ENCODE measurements around the gene BMI1.

Gene BMI1

DNA sequence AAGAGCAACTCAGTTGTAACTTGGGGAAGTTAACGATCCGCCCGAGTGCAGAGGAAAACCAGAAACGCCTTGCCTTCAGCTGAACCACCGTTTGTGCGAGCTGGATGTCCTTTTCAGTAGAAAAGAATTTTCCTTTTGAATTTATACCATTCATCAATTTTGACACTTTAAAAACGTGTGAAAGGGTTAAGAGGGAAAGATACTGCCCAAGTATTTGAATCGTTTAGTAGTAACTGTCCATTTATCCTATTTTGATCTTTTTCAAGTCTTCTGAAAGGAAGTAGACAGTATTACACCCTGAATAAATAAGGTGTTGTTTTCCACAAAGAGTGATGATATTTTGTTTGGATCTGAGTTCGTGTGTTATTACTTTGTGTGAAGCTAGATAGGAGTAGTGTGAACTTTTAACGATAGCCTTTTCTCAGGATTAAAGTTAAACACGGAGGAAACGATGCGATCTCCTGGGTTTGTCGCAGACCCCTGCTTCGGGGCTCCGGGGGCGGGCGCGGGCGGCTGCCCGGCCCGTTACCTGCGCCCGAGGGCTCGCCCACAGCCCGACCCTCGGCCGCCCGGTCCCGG, 830 bp upstream of the BMI1 start:
- DNase-seq (ENCODE audit: low spot score) = no peak

DNA sequence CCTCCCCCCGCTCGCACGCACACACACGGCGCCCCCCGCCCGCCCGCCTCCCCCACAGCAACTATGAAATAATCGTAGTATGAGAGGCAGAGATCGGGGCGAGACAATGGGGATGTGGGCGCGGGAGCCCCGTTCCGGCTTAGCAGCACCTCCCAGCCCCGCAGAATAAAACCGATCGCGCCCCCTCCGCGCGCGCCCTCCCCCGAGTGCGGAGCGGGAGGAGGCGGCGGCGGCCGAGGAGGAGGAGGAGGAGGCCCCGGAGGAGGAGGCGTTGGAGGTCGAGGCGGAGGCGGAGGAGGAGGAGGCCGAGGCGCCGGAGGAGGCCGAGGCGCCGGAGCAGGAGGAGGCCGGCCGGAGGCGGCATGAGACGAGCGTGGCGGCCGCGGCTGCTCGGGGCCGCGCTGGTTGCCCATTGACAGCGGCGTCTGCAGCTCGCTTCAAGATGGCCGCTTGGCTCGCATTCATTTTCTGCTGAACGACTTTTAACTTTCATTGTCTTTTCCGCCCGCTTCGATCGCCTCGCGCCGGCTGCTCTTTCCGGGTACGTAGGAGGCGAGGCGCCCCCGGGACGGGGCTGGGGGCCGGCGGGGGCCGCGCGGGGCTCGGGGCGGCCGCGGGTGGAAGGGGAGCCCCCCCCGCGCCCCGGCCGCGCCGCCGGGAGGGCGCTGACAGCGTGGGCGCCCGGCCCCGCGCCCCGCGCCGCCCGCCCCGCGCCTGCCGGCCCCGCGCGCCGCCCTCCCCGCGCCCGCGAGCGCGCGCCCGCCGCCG, 441 bp downstream of the BMI1 start:
- DNase-seq (ENCODE audit: low spot score) = peak; percentile 86

DNA sequence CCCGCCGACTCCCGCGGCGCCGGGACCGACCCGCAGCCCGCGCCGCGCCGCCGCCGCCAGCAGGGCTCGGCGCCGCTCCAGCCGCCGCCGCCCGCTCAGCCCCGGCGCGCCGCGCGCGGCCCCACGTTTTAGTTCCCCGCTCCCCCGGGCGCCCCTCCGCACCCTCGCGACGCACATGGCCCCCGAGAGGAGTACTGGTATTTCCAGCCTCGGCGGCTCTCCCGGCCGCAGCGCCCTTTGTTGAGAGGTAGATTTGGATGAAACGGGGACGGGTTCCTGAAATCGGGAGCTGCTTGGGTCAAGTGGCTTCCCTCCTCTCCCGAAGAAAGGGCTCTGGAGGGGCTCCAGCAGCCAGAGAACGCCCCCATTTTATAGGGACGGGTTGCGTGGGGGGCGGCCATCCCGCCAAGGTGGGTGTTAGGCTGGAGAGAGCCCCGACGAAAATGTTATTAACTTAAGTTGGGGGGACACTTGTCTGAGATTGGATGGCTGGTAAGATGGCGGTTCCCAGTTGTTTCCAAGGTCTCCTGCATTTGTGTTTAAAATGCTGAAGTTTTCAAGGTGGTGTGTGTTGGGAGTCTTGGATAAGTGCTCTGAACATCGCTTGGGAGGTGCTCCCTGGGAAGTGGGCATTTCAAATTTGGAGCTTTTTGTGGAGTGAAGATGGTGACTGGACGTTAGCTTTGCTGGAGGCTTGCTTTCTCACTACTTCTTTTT, 1.2 kb downstream of the BMI1 start:
- DNase-seq (ENCODE audit: low spot score) = peak; percentile 65

DNA sequence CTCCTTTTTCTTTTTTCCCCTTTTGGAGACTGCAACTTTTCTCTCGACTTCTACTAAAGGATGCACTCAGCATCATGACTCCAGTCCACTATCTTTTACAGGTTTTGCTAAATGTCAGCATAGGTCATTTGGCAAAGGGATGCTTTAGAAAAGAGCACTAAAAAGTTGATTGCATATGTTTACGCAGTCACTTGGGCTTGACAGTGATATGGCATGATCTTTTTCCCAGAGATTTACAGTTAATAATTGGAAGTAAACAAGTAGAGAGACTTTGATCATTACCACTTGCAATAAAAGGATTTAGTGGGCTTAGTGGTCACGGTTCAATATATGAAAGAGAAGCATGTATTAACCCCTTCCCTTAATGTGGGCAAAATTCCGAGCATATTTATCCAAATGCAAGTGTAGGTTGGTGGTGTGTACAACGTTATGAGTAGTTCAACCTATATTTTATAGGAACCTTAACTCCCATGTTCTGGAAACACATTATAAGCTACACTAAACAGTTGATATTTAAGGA, 1.8 kb downstream of the BMI1 start:
- DNase-seq (ENCODE audit: low spot score) = no peak

DNA sequence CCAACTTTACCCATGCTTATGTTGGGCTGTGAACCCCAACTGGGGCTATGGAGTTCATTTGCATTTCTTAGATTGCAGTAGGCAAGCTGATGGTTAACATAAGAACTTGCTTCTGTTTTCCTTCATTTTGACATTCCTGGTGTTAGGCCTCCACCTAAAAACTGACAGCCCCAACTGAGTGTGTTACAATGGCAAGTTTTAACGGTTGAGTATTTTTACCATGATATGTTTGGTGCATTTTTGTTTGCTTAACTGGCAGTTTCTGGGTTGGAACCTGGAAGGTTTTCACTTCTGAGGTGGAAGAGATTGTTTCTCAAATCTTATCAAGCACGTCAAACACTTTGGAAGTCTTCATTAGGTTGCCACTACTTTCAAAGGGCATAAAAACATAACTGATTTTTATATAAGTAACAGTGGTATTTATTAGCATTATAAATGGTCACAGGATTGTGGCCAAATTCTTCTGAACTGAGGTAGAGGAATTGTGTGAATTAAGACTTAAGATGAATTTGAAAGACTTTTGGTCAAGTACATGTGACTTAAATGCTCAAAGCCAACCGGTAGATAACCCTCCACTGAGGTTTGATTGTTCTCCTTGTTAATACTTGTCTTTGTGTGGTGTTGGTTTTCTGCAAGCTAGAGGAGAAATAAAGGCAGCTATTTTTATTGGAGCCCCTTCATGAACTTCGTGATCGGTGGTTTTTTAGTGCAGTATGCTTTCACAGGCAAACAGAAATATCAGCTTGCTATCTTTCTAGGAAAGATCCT, 2.8 kb downstream of the BMI1 start:
- DNase-seq (ENCODE audit: low spot score) = no peak

DNA sequence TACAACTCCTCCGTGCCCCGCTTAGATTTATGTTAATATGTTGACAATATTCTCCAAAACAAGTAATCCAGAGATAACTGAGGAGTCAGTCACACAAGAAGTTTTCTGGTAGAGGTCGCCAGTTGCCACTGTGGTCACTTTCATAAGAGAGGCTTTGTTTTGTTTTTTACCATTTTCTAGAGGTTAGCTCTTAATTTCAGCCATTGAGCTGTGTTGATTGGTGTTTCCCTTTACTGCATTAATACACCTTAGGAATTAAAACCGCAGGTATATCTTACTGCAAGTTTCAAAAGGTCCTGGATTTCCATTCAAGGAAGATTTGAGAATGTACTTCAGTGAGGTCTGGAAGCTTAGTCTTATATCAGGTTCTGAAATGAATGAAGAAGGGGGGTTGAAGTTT, 3.5 kb downstream of the BMI1 start:
- DNase-seq (ENCODE audit: low spot score) = no peak

DNA sequence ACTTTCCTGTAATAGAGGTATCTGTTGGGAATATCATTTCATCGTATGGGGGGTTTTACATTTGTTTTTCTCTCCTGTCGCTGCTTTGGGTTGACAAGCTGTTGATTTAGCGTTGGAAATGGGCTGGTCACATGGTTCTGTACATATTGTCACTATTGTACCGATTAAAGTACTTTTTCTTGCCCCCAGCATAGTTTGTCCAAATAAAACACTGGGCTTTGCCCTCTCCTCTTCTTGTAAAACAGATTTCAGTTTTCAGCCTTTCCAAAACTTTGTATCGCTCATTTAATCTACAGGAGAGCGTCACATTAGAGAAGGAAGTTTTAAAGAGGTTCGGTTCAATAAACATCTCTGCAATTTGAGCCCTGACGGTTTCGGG, 4.0 kb downstream of the BMI1 start:
- no peak for DNase-seq (ENCODE audit: low spot score)

DNA sequence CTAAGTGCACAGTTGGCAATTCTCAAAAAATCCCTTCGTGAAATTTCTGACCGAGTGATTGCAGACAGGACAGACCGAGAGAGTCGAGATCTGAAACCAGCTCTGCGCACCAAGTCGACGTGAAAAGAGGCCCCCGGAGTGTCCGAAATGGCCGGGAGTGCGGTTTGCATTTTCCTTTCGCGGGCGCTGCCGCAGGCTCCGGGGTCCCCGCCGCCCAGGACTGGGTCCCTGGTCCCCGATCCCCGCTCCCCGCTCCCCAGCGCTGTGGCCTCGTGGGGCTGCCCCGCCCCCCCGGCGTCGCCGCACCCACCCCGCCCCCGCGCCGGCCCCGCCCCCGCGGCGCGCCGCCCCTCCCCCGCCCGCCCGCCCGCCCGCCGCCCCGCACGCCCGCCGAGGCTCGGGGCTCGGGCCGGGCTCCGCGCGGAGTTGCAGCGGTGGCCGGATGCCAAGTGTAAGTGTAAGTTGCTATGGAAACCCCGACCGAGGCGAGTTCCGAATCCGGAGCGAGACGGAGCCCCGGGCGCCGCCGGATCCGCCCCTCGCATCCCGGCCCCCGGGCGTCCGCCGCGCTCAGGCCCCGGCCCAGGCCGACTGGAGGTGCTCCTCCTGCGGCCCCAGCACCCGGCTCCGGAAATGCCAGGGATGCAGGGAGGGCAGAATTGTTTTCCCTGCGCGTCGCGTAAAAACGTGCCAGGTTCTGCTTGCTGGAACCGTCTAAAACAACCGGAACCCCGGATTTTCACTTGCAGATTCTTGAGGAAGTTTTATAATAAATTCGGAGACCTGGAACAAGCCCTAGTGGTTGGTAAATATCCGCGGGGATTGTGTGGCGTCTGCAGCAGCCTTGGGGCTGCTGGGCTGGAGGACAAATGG, 4.6 kb downstream of the BMI1 start:
- peak; percentile 92 for DNase-seq (ENCODE audit: low spot score)

DNA sequence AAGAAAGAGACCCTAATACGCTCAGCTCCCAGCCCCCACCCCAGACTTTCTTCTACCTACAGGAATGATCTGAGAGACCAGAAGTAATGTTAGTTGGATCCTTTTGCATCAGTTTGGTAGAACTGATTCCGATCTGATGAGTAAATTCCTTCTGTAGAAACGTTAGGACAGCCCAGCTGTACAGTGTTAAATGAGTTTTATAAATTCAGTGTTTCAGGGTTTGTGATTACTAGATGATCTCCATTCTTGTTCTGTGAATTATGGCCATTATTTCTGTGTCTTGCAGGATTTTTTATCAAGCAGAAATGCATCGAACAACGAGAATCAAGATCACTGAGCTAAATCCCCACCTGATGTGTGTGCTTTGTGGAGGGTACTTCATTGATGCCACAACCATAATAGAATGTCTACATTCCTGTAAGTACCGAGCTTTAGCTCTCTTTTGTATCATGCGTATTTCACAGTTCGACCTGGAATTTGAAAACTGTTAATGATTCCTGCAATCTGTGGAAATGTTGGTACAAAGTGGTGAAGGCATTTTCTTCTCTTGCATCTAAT, 5.3 kb downstream of the BMI1 start:
- no peak for DNase-seq (ENCODE audit: low spot score)

DNA sequence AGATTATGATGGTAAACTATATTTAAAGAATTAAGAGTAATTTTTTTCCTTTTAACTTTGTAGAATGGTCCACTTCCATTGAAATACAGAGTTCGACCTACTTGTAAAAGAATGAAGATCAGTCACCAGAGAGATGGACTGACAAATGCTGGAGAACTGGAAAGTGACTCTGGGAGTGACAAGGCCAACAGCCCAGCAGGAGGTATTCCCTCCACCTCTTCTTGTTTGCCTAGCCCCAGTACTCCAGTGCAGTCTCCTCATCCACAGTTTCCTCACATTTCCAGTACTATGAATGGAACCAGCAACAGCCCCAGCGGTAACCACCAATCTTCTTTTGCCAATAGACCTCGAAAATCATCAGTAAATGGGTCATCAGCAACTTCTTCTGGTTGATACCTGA, 8.3 kb downstream of the BMI1 start:
- no peak for DNase-seq (ENCODE audit: low spot score)

DNA sequence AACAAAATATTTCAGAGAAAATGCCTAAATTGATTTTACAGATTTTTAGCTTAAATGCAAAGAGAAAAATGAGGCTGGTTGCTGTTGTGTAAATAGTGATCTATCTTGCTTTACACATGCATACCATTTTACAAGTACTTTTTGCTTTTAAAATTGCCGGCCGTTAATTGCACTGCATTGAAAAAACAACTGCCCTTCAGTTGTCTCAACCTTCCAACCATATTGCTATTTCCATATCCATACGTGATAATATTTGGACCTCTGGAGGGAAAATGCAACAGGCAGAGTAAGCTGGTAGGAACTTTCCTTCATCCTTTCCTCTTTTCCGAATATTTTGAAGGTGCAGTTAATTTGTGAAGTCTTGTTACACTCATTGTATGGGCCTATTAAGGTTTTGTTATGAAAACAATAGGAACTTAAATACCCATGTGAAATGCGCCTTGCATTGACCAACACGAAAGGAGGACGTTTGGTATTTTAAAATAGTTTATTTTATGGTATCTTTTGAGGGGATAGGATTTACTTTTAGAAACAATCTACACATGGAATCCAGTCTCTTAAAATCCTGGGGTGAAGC, 11.3 kb downstream of the BMI1 start:
- DNase-seq (ENCODE audit: low spot score) = no peak

DNA sequence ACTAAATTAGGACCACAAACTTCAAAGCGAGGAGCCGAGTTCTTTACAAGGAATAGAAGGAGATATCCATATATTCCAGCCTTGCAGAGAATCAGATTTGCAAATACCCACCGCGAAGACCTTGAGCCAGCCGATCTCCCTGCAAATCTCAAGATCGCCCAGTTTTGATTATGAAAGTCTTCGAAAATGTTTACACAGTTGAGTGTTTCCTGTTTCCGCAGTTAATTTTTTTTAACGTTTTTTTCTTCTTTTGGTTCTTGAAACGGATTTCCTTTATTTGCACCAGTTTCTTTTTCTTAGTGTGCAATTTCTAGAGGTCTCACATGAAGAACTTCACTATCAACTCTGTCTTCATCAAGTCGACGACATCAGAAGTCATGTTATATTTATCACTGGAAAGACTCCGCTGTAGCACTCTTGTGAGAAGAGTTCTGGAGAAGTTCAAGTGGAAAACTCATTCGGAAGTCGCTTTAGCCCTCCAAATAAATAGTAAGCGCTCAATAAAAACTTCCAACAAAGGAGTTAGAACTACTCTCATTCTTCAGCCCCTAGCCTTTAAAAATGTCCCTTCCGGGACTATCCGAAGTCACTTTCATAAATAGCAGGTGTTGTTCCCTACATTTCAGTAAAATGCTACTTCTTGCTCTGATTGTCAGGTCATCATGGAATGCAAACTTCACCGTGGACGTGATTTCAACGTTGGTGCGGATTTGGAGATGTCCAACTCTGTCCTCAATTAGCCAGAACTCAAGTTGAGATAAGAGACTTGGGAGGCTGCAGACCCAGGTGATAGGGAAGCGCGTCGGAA, 12.5 kb downstream of the BMI1 start:
- DNase-seq (ENCODE audit: low spot score) = peak; percentile 48

DNA sequence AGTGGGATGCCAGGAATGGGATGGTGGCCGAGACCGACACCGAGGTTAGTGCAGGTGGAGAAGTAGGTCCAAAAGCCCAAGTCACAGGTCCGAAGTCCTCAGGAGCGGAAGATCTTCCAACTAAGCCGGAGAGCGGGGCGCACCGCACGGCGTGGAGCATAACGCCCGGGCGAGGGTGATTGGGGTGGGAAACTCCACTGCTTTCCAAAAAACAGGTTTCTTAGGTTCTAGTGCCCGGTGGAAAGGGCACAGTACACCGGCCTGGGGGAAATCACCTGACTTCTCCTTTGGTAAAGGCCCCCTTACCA, 13.0 kb downstream of the BMI1 start:
- DNase-seq (ENCODE audit: low spot score) = peak; percentile 53

DNA sequence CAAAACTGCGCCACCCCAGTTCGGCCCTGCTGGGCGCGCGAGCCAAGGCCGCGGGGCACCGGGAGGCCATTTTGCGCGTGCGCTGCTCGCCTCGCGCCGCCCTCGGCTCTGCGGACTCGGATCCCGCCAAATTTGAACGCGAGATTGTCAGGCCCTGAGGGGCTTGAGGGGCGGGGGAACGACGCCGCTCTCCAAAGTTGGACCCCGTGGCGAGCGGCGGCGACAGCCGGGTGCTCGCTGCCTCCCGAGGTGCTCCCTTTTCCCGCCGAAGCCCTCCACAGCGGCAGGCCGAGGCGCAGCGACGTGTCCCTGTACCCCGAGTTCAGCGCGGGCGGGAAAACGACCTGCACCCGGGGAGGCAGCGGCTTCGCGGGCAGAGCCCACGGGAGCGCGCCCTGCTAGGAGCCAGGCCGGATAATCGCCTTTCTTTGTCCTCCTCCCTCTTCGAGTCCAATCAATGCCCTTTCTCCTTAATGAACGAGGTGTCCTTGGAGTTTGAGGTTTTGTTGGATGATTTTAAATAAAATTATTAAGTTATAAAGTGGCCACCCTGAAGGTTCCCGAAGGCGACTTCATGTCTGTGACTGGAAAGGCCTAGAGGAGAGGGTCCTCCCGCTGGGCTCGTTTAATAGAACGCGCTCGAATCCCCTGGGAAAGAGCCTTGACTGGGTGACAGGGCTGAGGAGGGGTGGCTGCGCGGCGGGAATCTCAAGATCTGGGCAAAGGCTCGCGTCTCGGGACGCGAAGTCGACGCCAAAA, 13.7 kb downstream of the BMI1 start:
- DNase-seq (ENCODE audit: low spot score) = peak; percentile 80

DNA sequence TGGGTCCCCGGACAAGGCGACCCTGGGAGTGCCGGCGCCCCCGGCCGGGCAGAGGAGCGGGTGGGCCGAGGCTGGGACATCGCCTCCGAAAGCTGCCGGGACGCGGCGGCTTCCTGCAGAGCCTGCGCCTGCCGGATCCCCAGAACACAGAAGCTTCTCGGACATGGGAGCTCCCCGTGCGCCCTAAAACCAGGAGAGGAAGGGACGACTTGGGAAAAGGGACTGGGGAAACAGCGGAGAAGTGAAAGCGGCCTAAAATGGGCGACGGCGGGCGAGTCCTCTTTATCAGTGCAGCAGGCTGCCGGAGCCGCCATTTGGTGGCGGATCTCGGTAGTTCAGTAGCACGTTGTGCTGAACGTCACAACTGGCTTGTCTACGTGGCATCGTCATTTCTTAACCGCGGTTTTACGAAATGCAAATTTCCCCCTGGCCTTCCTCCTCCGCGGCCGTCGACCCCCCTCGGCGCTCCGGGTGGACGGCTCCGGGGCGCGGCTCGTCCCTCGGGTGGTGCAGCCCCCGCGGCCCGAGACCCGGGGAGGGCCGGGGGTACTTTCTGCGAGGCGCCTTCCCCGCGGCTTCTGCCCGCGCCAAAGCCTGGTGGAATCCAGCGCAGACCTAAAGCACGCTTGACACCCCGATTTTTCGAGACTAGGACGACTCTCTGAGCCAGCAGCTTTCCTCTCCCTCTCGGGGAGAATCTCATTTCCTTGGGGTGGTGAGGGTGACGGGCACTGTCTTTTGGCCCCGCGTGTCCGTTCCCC, 14.5 kb downstream of the BMI1 start:
- DNase-seq (ENCODE audit: low spot score) = peak; percentile 69

DNA sequence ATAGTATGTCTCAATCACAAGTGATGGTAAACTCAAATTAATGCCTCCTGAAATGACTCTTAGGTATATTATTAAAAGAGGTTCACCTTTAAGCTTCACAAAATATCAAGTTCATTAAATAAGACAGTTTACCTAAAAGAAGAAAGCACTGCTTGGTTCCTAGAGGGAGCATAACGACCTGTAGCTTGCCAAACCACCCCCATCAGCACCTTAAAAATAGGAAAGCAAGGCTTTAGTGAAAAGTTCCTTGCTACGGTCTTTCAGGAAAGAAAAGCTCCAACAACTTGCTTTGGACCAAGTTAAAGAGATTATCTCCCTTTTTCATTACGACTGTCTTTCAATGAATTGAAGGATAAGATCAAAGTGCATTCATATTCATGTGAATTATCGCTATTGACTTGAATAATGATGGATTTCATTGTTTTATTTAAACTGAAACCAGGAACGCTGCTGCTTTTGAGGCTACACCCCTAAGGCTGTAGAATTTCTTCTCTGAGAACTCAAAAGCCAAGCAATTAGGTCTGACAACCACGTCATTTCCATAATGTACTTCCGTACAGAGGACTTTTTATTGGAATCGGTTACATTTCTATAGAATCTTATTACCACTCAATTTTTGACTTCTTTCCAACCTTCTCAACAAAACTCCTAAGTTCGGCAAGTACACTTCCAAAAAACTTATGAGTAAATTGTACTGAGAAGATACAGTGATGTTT, 17.4 kb downstream of the BMI1 start:
- no peak for DNase-seq (ENCODE audit: low spot score)

DNA sequence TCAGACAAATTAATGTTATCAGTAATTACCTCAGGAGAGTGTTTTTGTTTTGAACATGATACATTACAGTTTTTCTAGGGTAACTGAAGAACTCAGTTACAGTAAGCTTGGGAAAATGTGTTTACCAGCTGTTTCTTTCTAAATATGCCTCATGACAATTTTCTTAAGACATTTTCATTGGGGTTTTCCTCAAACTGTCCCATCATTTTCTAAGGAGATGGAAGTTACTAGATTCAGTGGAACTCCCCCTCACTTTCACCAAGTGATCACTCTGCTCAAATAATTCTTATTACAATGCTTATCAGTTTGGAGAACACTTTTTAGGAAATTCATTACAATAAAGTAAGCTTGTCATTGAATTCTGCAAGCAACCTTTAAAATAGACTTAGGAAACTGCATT, 18.0 kb downstream of the BMI1 start:
- no peak for DNase-seq (ENCODE audit: low spot score)

DNA sequence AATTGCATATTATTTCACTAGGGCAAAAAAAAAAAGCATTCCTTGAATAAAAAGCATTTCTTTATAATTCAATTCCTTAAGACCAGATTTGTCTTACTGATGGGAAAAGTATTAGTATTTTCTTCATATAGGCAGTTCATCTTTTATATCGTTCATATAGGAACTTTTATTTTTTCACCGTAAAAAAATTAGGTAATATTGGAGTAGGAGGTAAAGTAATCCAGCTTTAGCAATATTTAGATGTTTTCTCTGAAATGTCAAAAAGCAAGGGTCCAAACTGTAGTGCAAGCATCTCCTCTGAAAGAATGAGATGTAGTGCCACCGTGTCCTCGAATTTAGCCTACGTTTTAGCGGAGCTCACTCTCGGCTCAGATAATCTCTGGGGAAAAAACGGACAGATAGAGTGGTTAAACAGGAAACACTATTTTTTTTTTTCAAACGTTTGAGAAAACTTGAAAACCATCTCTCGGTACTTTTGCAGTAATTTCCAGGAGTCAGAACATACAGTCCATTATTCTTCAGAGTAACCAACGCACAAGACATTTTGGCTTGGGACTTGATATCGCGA, 18.9 kb downstream of the BMI1 start:
- no peak for DNase-seq (ENCODE audit: low spot score)
